ENCODE measurements around the gene SPAG8. TPM values are rescaled to one million over a fixed set of nuclear protein-coding genes. Genes with fewer than 3 reads are reported as not detected.

Gene SPAG8
- total RNA-seq, 2 donors from 2014 or later: 0.68 to 9.2 TPM

GRCh38 chr9:35790025-35790384 is 22.1 kb downstream of the SPAG8 start:
- Histone ChIP-seq H3K36me3 (no peaks in the 10 kb centered on the region), H3K27me3 (replicated peaks; ENCODE audit: insufficient read depth) (no peaks in the 10 kb centered on the region), H3K9me3 (no peaks in the 10 kb centered on the region), H3K4me3 (no peak overlapping the region), H3K27ac (no peak overlapping the region), H3K4me1 (replicated peaks) (no peaks in the 10 kb centered on the region)
- WGBS: 30% methylated on average over 4 of the region's 4 CpGs
- no peak for TF ChIP-seq CTCF (IDR thresholded peaks at IDR 0.05)
- TF ChIP-seq POLR2AphosphoS5 (IDR thresholded peaks at IDR 0.05): no peak
- TF ChIP-seq POLR2A (IDR thresholded peaks at IDR 0.05): no peak
- no peak for DNase-seq (ENCODE audit: low spot score)
- intact Hi-C loops (cut with DNase I): loop anchor here (1.0 to 2.0 kb wide), 2 partner anchors 37 to 91 kb away; no protein-coding TSS in a partner anchor

- H3K4me1 ChIP-seq (replicated peaks): no peaks in the 10 kb centered on the region
- TF ChIP-seq CTCF (IDR thresholded peaks at IDR 0.05) (no peak), POLR2AphosphoS5 (IDR thresholded peaks at IDR 0.05) (no peak), POLR2A (IDR thresholded peaks at IDR 0.05) (no peak)
- intact Hi-C loops (cut with DNase I): no loop called here
- no peak for DNase-seq (ENCODE audit: low spot score)
- no peaks in the 10 kb centered on the region for H3K27me3 ChIP-seq (replicated peaks; ENCODE audit: insufficient read depth)
- H3K4me3 ChIP-seq: no peak overlapping the region
- no peaks in the 10 kb centered on the region for H3K36me3 ChIP-seq
- 96% methylated on average over 2 of the region's 2 CpGs for WGBS
- no peak overlapping the region for H3K27ac ChIP-seq
- H3K9me3 ChIP-seq: no peaks in the 10 kb centered on the region
These were observed 22.5 kb downstream of the SPAG8 start for GRCh38 chr9:35789541-35789940.

- H3K4me3 ChIP-seq: no peak overlapping the region
- intact Hi-C loops (cut with DNase I): no loop called here
- H3K4me1 ChIP-seq (replicated peaks): no peaks in the 10 kb centered on the region
- no peak overlapping the region for H3K27ac ChIP-seq
- H3K9me3 ChIP-seq: no peaks in the 10 kb centered on the region
- TF ChIP-seq POLR2A (IDR thresholded peaks at IDR 0.05): no peak
- no peak for TF ChIP-seq POLR2AphosphoS5 (IDR thresholded peaks at IDR 0.05)
- no peak for TF ChIP-seq CTCF (IDR thresholded peaks at IDR 0.05)
- DNase-seq (ENCODE audit: low spot score): no peak
- H3K27me3 ChIP-seq (replicated peaks; ENCODE audit: insufficient read depth): no peaks in the 10 kb centered on the region
- no peaks in the 10 kb centered on the region for H3K36me3 ChIP-seq
These were observed 28.6 kb downstream of the SPAG8 start for GRCh38 chr9:35783418-35783817.

- Histone ChIP-seq H3K36me3 (no peaks in the 10 kb centered on the region), H3K27me3 (replicated peaks; ENCODE audit: insufficient read depth) (no peaks in the 10 kb centered on the region), H3K4me3 (no peak overlapping the region), H3K4me1 (replicated peaks) (no peaks in the 10 kb centered on the region), H3K27ac (no peak overlapping the region), H3K9me3 (no peaks in the 10 kb centered on the region)
- no peak for TF ChIP-seq POLR2AphosphoS5 (IDR thresholded peaks at IDR 0.05)
- no peak for TF ChIP-seq POLR2A (IDR thresholded peaks at IDR 0.05)
- no peak for TF ChIP-seq CTCF (IDR thresholded peaks at IDR 0.05)
- WGBS: 85% methylated on average over 2 of the region's 2 CpGs
- intact Hi-C loops (cut with DNase I): no loop called here
- DNase-seq (ENCODE audit: low spot score): no peak
These were observed 31.0 kb downstream of the SPAG8 start for GRCh38 chr9:35781066-35781465.

GRCh38 chr9:35778496-35778895 is 33.6 kb downstream of the SPAG8 start:
- H3K4me3 ChIP-seq: no peak overlapping the region
- intact Hi-C loops (cut with DNase I): no loop called here
- H3K9me3 ChIP-seq: no peaks in the 10 kb centered on the region
- TF ChIP-seq POLR2A (IDR thresholded peaks at IDR 0.05) (no peak), CTCF (IDR thresholded peaks at IDR 0.05) (no peak), POLR2AphosphoS5 (IDR thresholded peaks at IDR 0.05) (no peak)
- H3K4me1 ChIP-seq (replicated peaks): no peaks in the 10 kb centered on the region
- H3K36me3 ChIP-seq: no peaks in the 10 kb centered on the region
- no peaks in the 10 kb centered on the region for H3K27me3 ChIP-seq (replicated peaks; ENCODE audit: insufficient read depth)
- WGBS: 78% methylated on average over 3 of the region's 3 CpGs
- no peak for DNase-seq (ENCODE audit: low spot score)
- H3K27ac ChIP-seq: no peak overlapping the region

Data from prostate gland (tissue), 2 donors.